Measurements from ENCODE around the gene EXOC1.
A peak's percentile ranks its signal among the peaks of the same experiment; 100 is the strongest.

The EXOC1 gene

DNA sequence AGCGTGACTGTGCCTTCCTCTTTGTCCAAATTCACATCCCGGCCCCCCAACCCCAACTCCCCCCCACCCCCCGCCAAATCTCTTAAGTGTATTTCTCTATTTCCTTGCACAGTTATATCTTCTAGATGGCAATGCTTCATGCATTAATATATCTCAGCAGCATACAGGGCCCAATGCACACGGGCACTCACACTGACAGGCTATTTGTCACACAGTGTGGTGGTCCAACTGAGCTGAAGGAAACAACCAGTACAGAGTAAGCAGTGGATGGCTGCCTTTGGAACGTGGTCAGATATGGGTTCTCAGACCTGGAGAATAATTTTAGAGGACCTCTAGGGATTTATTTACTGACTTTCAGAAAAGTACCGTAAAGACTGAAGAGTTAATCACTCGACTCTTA is 681 bp downstream of the EXOC1 start:
- DNase-seq = no peak

DNA sequence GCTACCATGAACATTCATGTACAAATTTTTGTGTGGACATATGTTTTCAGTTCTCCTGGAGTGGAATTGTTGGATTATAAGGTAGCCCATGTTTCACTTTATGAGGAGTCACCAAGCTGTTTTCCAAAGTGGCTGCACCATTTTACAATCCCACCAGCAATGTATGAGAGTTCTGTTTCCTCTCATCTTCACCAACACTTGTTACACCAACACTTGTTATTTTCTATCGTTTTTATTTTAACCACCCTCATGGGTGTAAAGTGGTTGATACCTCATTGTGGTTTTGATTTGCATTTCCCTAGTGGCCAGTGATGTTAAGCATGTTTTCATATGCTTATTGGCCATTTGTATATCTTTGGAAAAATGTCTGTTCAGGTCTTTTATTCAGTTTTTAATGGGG is 4.1 kb downstream of the EXOC1 start:
- no peak for DNase-seq

DNA sequence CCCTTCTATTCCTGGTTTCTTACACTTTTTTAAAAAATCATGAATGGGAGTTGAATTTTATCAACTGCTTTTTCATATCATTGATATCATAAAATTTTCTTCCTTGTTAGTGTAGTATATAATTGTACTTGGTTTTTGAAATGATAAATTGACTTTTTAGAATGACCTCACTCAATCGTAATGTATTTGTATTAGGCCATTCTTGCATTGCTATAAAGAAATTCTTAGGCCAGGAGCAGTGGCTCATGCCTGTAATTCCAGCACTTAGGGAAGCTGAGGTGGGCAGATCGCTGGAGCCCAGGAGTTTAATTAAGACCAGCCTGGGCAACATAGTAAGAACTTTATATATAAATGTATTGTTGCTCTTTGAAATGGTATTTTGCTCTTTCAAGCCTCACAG is 6.3 kb downstream of the EXOC1 start:
- DNase-seq = no peak

DNA sequence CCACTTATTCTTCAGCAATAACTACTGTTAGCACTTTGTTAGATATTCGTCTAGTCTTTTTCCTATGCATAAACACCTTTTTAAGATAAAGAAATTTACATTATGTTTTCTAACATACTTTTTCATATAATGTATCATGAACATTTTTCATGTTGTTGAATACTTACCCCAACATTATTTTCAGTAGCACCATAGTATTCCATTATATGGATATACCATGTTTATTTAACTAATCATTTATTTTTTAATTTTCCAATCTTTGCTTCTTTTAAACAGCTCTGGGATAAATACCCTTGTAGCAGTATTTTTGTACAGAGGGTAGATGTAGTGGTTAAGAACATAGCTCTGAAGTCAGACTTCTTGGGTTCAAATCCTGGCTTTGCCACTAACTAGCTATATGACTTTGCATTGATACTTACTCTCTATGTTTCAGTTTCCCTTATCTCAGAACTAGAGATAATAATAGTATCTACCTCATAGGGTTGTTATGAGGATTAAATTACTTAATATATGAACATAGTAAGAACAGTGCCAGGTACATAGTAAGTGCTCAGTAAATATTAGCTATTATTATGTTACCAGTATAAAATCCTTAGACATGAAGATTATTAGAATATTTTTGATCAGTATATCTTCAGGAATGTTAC is 11.3 kb downstream of the EXOC1 start:
- no peak for DNase-seq

DNA sequence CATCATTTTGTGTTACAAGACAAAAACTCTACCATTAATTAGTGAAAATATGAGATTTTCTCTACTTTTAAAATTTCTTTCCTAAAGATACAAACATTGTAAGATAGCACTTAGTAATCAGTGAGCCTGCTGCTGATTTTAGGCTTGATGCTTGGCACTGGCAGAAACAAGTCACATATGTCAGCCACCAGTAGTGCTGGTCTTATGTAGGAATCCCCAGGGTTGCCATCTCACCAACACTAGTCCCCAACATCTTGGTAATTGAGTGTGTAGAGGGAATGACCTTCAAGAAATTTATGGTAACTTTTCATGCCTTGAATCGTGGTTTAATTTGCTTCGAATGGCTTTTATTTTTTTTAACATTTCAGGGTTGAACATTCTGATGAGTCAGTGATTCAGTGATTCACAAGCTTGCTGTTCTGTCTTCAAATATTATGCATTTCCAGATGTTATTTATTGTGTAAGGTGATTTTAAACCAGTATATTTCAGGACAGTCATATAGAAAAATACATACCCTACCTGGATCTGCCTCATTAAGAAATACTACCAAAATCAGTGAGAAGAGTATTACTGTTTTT is 11.9 kb downstream of the EXOC1 start:
- no peak for DNase-seq

DNA sequence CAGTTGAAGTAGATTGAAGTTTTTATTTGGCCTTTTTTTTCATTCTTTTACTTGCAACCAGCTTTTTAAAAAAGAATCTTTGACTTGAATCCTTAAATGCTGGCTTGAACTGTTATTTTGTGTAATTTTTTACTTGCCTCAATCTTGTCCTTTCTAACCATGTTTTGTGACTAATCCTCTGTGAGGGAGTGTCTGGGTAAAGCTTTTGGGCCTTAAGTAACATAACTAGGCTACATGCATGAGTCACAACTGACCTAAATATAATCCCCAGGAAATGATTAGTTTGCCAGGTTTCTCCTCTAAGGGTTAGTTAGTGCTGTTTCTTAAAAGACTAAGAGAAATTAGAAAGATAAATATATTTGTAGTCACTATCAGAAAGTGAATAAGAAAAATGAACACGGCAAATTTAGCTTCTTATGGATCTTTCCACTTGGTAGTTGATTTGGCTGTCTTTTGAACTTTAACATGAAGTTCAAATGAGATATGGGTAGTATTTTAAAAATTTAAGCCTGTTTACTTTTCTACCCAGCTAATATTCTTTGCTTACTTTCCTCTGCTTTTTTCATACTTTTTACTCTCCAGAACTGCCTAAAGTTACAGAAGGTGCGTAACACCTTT is 13.0 kb downstream of the EXOC1 start:
- DNase-seq = peak; percentile 82

DNA sequence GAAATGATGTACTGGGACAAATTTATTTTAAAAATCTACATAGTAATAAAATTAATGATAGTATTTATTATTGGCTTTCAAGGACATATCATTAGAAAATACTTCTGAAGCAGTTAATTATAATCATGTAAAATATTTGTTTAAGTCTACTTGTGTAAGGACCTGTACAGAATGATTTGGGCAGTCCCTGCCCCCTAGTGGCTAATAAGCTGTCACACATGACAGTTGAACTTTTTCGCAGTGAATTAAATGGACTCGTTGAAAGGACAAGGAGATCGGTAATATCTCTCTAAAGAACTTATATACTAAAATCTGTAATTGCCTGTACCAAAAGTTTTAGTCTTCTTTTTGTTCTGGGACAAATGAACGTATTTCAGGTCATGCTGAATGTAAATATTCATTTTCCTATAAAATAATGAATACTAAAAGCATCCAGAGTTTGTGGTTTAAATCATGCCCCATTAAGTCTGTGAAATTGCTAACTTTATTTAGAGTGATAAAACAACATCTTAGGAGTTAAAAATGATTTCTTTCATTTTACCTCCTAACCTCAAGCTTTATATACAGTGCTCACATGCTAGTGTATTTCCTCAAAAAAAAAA is 13.6 kb downstream of the EXOC1 start:
- DNase-seq = peak; percentile 25

DNA sequence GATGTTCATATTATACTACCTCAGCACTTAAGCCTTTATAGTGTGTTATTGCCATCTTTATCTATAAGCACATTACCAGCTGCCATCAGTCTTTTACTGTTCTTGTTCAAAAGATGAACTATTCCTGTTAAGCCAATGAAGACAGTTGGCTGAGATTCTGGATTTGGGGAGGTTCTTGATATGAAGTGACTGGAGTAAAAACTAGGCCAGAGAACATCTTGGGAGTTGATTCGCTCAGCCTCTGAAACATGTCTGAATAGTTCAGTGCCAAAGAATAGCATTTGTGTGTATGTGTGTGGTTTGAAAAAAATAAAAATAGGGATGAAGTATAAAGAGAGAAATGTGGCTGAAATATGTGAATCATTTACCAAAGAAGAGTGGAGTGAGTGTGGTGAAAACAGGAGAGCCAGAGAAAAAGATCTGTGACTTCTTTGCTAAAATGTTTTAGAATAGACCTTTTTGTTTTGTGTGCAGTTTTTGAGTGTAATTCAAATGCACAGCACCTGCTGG is 15.2 kb downstream of the EXOC1 start:
- no peak for DNase-seq

DNA sequence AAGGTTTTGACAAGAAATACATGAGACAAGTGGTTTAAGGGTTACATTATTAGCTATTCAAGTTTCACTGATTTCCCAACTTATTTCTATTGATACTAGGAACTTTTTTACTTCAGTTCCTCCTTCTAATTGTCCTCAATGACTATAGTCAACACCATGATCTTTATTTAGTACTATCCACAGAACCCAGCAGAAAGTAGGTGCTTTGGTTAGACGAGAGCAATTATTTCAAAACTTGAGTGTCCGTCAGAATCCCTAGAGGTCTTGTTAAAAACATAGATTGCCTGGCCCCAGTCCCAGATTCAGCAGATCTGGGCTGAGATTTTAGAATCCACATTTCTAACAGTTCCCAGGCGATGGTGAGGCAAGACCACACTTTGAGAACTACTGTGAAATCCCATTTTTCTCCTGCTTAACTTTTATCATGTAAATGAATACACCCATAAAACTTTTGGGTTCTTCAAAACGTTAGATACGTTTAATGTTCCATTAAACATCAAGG is 17.9 kb downstream of the EXOC1 start:
- no peak for DNase-seq

DNA sequence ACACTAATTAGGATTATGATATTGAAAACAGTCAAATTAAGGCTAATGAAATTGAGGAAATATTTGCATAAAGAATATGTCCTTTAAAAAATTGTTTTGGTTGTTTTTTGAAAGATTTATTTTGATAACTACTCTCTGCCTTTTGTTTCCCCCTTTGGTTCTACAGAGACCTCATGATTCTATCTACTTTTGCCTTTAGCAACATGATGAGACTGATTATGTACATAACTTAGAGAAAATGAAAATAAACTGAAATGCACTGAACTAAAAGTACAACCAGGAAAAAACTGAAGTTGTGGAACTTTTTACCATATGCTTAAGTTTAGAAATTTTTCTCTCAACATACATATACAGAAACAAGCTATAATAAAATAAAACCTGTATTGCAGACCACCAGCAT is 21.4 kb downstream of the EXOC1 start:
- no peak for DNase-seq

DNA sequence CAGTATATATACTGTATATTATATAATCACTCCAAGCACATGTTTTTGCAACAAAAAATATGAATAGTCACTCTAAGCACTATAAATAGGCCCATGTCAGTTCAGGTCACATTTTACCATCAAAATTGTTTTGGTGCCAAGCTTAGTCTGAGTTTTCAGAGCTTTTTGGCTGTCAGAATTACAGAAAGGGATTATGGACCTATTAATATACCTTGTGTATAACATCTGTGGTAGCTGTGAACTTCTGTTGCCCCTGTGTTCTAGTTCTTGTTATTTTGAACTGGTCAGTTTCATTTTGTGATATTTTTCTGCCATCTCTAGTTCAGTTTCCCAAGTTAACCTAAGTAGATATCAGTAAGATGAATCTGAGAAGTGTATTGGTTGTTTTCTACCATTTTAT is 22.9 kb downstream of the EXOC1 start:
- no peak for DNase-seq

DNA sequence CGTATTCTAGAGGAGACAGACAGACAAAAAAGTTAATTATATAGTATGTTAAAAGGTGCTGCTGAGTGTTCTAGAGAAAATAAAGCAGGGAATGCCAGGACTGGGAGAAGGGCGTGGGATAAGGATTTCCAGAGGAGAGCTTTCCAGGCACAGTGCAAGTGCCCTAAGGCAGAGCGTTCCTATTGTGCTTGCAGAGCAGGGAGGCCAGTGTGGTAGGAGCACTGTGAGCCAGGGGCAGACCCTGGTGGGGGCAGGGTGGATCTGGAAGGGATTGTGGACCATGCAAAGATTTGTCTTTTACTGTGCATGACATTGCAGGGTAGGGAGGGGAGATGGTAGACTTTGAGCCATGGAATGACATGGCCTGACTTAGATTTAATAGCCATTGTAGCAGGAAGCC is 25.8 kb downstream of the EXOC1 start:
- DNase-seq = no peak

DNA sequence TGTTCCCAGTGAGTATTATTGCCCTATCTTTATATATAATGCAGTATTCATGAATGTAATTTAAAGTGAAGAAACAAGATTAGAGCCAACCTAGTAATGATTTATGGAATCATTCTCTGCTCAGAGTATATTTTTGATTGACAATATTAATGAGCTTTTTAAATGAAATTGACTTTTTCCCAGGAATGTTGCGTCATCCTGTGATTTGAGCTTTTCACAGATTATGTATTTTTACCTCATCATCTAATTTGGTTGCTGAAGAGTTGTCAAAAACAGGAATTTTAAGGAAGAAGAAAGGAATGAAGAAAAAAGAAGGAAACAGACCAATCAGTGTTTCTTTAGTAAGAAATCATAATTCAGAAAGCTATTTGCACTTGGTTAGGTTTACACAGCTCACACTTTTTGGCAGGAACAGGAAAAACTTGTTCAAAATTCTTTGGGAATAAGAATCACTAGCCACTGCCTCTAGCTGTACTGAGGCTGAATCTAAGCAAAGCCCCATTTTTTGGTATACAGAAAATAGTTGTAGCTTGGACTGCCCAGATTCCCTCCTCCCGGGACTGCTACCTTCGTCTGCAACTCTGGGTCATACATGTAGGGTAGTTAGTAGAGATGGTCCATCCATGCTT is 27.3 kb downstream of the EXOC1 start:
- DNase-seq = no peak

DNA sequence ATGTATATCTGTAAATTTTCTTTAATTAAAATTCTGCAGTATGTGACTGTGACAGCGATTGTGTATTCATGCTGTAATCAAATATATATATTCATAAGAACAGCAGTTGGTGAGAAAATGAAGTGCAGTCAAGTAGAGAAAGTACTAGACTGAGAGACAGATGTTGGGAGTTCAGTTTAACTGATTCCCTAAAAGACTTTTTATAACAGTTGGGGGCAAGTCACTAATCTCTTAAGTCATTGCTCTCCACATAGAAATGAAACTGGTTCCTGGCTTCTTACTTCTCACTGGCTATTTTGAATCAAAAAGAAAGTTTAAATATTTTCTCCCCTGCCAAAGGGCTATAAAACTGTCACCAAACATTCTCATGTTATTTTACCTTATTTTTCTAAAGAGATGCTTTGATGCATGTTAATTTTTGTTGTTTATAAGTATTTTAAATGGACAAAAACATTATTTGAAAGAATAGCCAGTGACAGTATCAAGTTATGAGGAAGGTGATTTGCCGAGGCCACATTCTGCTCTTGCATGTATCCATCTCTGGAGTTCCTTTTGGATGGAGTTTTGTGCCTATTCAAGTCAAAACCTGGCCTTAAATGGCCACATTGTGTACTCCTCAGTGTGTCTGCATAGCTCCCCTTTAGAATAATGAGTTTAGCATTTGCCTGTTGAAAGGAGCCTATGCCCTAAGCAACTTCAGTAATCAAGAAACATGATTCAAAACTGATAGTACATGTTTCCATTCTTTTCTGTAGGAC is 30.8 kb downstream of the EXOC1 start:
- no peak for DNase-seq

DNA sequence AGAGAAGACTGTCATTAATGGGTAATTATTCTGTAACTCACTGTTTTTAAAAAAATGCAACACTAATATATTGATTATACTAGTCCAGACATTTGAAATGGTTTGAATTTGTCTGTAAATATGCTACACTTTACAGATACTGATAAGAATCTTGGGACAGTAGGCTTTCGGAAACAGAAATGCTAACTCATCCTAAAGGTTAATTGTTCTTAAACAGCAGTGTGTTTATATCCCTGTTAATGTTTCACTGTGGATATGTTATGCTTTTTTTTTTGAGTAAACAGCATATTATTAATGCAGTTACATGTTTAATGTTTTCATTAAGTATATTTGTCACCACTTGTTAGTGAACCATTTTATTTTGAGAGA is 31.4 kb downstream of the EXOC1 start:
- no peak for DNase-seq

DNA sequence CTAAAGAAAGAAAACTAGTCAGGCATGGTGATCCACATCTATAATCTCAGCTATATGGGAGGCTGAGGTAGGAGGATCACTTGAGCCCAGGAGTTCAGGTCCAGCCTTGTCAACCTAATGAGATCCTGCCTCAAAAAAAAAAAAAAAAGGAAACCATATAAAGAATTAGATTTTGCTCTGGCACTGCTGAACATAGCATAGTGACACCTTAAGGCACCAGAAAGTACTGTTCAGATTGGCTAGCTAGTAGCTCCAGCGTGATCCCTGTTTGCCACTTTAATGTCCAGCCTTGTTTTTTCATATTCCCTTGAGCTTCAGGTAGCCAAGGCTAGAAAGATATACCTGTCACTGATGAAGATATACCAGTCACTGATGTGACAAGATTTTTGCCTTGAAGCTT is 34.1 kb downstream of the EXOC1 start:
- DNase-seq = no peak

DNA sequence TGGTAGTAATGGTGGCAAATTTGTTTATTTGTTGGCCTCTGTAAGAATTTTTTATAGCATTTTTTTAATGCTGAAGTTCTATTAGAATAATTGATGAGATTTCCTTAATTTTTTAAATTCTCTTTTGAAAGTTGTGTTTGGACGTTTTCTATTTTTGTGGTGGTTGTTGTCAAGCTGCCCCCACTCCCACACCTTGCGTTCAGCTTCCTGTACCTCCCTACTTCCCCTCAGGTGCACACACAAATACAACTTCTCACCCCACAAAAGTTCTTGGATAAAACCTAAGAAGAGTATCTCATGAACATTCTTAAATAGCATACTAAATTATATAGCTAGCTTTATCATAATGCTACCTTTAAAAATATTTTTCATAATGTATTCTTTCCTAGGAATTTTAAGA is 38.7 kb downstream of the EXOC1 start:
- DNase-seq = no peak

DNA sequence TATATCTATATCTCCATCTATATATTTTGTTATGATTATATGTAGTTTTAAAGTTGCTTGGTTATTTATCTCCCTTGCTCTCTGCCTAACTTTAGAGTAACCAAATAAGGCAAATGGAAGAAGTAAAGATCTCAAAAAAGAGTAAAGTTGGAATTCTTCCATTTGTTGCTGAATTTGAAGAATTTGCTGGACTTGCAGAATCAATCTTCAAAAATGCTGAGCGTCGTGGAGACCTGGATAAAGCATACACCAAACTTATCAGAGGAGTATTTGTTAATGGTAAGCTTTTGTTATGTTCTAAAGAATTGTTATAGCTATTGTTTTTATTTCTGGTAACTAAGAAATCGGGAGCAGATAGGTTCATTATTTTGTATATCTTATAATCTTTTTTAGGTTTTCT is 43.2 kb downstream of the EXOC1 start:
- no peak for DNase-seq

DNA sequence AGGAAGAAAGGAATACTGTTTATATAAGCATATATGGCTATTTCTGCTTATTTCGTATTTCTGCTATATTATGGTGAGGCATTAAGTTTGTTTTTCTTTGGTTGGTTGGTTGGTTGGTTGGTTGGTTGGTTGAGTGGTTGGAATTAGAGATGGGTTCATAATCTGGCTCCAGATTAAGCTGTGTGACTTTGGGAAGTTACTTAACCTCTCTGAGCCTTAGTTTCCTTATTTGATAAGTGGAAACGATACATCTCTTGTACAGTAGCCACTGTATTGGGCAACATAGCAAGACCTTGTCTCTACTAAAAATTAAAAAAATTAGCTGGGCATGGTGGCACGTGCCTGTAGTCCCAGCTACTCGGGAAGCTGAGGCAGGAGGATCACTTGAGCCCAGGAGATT is 49.2 kb downstream of the EXOC1 start:
- DNase-seq = no peak

DNA sequence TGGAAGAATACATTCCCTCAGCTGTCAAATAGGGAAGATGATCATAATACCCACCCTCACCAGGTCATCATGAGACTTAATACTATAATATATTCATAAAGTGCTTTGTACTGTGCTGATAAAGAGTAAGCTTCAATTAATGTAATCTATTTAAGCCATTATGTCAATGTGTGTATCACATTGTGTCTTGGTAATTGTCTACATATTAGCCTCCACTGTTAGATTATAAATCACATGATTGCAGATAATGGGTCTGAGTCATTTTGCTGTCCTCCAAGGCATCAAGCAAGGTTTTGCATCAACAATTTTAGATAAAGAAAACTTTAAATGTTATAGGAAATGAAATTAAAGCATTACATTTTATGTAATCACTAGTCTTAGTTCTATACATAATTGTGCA is 50.1 kb downstream of the EXOC1 start:
- DNase-seq = no peak

DNA sequence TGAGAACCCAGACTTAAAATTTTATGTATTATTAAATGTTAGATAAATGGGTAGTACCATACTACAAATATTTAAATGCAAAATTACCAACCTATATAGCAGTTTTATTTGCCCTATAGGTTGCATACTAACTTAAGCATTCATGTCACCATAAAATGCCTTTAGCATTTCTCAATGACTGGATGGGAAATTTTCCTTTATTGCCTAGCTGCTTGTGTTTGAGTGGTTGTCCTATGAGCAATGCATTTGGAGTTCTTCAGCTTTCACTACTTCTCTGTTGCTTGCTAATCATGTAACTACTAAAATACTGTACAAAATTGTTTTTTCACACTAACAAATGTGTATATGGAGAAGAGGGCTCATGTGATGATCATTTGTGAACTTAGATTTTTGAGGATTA is 51.1 kb downstream of the EXOC1 start:
- no peak for DNase-seq

DNA sequence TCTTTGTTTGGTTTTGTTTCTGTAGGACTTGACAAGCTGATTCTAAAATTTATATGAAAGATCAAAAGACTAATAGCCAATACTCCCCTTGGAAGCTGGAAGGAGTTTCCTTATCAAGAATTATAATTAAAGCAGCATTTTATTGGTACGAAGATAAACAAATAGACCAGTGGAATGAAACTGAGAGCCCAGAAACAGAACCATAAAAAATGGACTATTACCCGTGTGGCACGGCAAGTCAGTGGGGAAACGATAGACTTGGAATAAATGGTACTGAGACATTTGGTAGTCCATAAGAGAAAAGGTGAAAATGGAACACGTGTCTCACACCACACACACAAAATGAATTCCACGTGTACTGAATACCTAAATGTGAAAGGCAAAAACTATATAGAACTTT is 52.9 kb downstream of the EXOC1 start:
- DNase-seq = no peak

DNA sequence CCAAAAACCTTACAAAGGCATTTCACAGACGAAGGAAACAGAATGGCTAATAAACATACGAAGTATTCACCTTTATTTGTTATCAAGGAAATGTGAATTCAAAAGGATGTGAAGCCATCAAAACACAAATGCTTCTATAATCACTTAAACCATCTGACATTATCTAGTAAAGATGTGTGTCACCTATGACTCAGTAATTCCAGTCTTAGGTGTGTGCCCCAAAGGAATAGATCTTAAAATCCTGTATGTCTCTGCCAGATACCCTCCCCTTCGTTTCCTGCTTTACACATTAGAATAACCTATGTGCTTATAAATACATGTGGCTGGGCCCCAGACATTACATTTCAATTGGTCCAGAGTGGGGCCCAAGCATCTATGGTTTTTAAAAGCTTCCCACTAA is 53.5 kb downstream of the EXOC1 start:
- DNase-seq = peak; percentile 24

All from NCI-H226 (cell line).